WTC11 (cell line): ENCODE results near the gene LRRC51.

ENCODE experiments used
- AR ChIP-seq: fragments of 250-450 bp; sonication (Bioruptor Pico); IDR thresholded peaks from 2 replicates; pipeline ENCODE4 v1.9.0; 2021; ENCODE audit warnings: mild to moderate bottlenecking
- ATF3 ChIP-seq: sonication (generic); formaldehyde crosslinking; conservative IDR thresholded peaks from 2 replicates; pipeline ENCODE4 v1.8.1; 2022; ENCODE audit warnings: mild to moderate bottlenecking, missing genetic modification reagents
- CTCF ChIP-seq: fragments of 200-600 bp; IDR thresholded peaks from 2 replicates; pipeline ENCODE4 v1.8.0; 2022; ENCODE audit warnings: antibody characterized with exemption
- NR1H2 ChIP-seq: sonication (generic); formaldehyde crosslinking; IDR thresholded peaks from 2 replicates; pipeline ENCODE4 v1.9.0; 2021; ENCODE audit warnings: mild to moderate bottlenecking, moderate library complexity, missing genetic modification reagents
- SP1 ChIP-seq: sonication (generic); formaldehyde crosslinking; conservative IDR thresholded peaks from 2 replicates; pipeline ENCODE4 v1.8.1; 2022; ENCODE audit warnings: missing genetic modification reagents
- TEAD1 ChIP-seq: sonication (generic); formaldehyde crosslinking; IDR thresholded peaks from 2 replicates; pipeline ENCODE4 v1.8.0; 2022; ENCODE audit warnings: mild to moderate bottlenecking, missing genetic modification reagents
- ZNF121 ChIP-seq: sonication (generic); formaldehyde crosslinking; IDR thresholded peaks from 2 replicates; pipeline ENCODE4 v1.8.0; 2023; ENCODE audit warnings: missing genetic modification reagents
- ZNF232 ChIP-seq: sonication (generic); formaldehyde crosslinking; IDR thresholded peaks from 2 replicates; pipeline ENCODE4 v1.8.0; 2022; ENCODE audit warnings: mild to moderate bottlenecking, missing genetic modification reagents
- ZSCAN18 ChIP-seq: fragments of 250-450 bp; sonication (Bioruptor Pico); IDR thresholded peaks from 2 replicates; pipeline ENCODE4 v2.1.2; 2022; ENCODE audit warnings: mild to moderate bottlenecking, moderate library complexity

GRCh38 chr11:72116019-72116755, 35.5 kb downstream of the LRRC51 start:
- TF ChIP-seq ZSCAN18 (CRISPR knock-in tag) (no peak), TEAD1 (CRISPR knock-in tag) (no peak), AR (no peak), ATF3 (CRISPR knock-in tag) (no peak), CTCF (no peak), SP1 (CRISPR knock-in tag) (no peak), ZNF232 (no peak), NR1H2 (CRISPR knock-in tag) (no peak), ZNF121 (CRISPR knock-in tag) (no peak)
